Subcutaneous adipose tissue (tissue), 4 donors: ENCODE results near the gene AFF3. TPM values are rescaled to one million over a fixed set of nuclear protein-coding genes. Genes with fewer than 3 reads are reported as not detected.

Experiments
- total RNA-seq, 4 donors: library from RNA; depleted of rRNA; stranded (reverse); fragments of >200 nt; gene quantifications; one replicate each; pipeline ENCODE4 v1.1.0, GENCODE V29; 2016
- TF ChIP-seq, protein P1 (sequence below): fragments of 450-650 bp; IDR thresholded peaks from one replicate; pipeline ENCODE4 v1.5.1; 2016; ENCODE audit warnings: low read depth, mild to moderate bottlenecking, control low read depth, antibody characterized with exemption, moderate library complexity

AFF3 gene
- total RNA-seq, 4 donors from 2014 or later: 2.5 to 6.2 (median 5.6) TPM

DNA sequence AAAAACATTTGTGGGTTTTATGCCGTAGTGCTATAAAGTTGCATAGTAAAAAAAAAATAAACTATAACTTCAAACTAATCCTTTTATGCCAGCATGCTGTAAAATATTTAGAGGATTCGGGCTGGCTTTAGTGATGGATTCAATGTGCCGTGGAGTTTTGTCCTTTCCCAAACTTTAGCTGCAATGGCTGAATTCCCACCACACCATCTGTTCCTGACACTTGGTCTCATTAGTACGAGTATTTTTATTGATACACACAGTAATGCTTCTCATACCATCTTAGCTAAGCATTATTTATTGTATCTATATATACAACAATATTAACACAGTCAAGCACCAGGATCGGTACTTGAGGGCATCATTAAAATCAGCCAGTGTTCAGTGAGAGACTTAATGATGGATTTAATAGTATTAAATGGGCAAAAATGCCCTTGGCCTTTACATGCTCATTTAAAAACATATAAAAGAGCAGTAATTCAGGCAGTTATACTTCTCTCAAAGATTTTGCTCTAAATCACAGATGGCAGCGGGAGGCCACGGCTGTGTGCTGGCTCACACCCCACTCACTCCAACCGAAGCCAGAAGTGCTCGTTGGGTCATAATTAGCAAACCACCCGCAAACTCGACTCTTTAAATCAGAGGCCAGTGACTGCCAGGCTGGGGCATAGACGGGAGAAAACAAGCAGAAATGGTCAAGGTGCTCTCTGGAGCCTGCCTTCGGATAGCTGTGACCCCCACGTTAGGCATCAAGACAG, 355.6 kb downstream of the AFF3 start:
- TF ChIP-seq, protein P1, sequence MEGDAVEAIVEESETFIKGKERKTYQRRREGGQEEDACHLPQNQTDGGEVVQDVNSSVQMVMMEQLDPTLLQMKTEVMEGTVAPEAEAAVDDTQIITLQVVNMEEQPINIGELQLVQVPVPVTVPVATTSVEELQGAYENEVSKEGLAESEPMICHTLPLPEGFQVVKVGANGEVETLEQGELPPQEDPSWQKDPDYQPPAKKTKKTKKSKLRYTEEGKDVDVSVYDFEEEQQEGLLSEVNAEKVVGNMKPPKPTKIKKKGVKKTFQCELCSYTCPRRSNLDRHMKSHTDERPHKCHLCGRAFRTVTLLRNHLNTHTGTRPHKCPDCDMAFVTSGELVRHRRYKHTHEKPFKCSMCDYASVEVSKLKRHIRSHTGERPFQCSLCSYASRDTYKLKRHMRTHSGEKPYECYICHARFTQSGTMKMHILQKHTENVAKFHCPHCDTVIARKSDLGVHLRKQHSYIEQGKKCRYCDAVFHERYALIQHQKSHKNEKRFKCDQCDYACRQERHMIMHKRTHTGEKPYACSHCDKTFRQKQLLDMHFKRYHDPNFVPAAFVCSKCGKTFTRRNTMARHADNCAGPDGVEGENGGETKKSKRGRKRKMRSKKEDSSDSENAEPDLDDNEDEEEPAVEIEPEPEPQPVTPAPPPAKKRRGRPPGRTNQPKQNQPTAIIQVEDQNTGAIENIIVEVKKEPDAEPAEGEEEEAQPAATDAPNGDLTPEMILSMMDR: no peak

GRCh38 chr2:99784946-99785345, 357.4 kb downstream of the AFF3 start:
- TF ChIP-seq, protein P1: no peak

- TF ChIP-seq, protein P1: no peak
Observed at GRCh38 chr2:99784282-99784681, 358.1 kb downstream of the AFF3 start.

- TF ChIP-seq, protein P1: no peak
Observed at GRCh38 chr2:99780276-99780675, 362.1 kb downstream of the AFF3 start.

DNA sequence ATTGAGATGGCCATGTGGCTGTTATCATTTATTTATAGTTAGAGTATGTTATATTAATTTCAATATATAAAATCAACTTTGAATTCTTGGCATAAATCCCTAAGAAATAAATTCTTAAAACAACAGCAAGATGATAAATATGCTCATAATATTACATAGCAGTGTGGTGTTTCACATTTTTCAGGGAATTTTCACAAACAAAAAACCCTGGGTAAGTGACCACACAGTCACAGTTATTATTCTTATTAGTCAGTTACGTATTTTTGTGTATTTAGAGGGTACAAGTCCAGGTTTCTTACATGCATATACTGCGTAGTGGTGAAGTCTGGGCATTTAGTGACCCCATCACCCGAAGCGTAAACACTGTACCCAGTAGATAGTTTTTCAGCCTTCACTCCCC, 363.1 kb downstream of the AFF3 start:
- TF ChIP-seq, protein P1: no peak

GRCh38 chr2:99777656-99778290, 364.6 kb downstream of the AFF3 start:
- TF ChIP-seq, protein P1: no peak

- TF ChIP-seq, protein P1: no peak
Observed at GRCh38 chr2:99776906-99777646, 365.3 kb downstream of the AFF3 start.
